Fibroblast of pulmonary artery (primary cell): ENCODE data around the gene NMRK2.
"Not testable (repeated sequence)": the region's sequence is repeated elsewhere in the genome, so short reads cannot be mapped to it uniquely, and the experiment has no call there.

Source experiments
- DNase-seq: peaks from one replicate; pipeline ENCODE4 v3.0.0-alpha.2; 2010; ENCODE audit warnings: low read depth
- H3K4me3 ChIP-seq: replicated peaks from 2 replicates; pipeline ENCODE4 v1.5.1; 2011; ENCODE audit warnings: low read depth, mild to moderate bottlenecking, control low read depth, low read length, moderate library complexity
- TF ChIP-seq, protein P1 (sequence below): IDR thresholded peaks from 2 replicates; pipeline ENCODE4 v1.5.1; 2011; ENCODE audit warnings: mild to moderate bottlenecking, control low read depth, low read length, inconsistent platforms; ENCODE audit errors: missing control alignments

Gene NMRK2

DNA sequence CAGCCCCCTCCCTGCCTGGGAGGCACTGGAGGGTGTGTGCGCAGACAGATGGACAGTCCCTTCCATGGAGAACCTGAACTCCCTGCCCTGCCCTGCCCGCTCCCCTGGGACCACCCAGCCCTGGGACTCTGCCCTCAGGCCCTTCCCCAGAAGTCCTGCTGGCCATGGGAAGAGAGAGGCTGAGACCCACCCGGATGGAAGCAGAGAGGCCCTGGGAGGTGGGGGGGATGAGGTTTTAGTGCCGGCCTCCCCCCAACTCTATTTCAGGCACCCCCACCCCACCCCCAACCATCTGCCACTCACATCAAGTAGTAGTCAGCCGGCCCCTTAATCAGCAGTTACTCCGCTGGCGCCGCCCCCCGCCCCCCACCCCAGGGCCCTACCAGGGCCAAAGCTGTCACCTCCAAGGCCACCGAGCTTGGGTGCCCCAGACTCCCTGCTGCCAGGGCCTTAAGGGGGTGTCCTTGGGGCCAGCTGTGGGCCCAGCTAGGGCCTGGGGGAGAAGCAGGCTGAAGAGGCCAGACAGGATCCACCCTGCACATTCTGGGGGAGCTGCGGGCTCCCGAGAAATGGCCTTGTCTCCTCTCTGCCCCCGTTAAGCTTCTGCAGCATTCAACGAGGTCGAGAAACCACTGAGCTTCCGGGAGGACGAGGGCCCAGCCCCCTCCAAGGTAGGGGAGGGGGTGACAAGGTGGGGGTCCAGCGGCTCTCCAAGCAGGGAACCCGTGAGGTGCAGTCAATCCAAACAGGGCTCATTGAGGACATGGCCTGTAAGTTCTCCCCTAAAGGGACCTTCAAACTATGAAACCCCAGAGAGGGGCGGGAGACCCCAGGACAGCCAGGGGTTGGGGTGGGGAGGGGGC lies 17.4 kb downstream of the NMRK2 start:
- H3K4me3 ChIP-seq, result no peak overlapping the region
- DNase-seq, result no peak
- TF ChIP-seq, protein P1, sequence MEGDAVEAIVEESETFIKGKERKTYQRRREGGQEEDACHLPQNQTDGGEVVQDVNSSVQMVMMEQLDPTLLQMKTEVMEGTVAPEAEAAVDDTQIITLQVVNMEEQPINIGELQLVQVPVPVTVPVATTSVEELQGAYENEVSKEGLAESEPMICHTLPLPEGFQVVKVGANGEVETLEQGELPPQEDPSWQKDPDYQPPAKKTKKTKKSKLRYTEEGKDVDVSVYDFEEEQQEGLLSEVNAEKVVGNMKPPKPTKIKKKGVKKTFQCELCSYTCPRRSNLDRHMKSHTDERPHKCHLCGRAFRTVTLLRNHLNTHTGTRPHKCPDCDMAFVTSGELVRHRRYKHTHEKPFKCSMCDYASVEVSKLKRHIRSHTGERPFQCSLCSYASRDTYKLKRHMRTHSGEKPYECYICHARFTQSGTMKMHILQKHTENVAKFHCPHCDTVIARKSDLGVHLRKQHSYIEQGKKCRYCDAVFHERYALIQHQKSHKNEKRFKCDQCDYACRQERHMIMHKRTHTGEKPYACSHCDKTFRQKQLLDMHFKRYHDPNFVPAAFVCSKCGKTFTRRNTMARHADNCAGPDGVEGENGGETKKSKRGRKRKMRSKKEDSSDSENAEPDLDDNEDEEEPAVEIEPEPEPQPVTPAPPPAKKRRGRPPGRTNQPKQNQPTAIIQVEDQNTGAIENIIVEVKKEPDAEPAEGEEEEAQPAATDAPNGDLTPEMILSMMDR, result no peak

DNA sequence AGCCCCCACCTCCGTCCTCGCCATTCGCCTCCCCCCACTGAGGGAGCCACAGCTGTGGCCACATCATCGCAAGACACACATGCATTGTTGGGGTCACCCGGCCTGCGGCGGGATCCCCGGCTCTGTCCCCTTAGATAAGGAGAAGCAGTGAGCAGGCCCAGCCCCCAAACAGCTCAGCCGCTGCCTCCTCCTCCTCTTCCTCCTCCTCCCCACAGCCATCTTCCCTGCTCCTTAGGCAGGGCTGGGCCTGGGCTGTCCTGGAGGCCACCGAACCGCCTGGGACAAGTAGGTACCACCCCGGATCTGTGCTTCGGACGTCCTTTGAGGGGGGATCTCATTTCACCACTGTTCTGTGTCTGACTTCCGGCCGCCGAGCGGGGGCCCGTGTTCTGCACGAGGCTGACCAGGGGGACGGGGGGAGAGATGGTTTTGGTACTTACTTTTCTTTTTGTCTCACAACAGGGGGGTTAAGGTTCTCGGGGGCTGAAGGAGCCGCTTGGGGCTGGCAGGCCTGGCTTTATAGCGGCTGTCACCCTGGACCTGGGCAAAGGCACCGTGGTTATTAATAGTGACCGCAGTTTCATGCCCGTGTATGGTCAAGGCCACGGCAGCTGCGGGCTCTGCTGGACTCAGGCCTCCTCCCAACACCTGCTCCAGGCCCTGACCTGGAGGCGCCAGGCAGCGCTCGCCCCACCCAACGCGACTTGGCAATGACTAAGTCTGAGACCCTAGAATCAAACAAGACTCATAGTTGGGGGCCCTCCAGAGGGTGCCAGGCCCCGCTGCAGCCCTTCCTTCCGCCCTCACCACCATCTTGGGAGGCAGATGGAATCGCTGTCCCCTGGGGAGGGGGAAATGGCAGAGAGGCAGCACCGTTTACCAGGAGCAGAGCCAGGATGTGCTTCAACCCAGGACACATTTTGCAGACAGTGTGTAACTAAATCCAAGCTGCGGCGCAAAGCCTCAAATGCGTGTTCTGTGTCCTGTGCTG lies 18.3 kb downstream of the NMRK2 start:
- H3K4me3 ChIP-seq, result no peak overlapping the region
- DNase-seq, result no peak
- TF ChIP-seq, protein P1, result no peak

DNA sequence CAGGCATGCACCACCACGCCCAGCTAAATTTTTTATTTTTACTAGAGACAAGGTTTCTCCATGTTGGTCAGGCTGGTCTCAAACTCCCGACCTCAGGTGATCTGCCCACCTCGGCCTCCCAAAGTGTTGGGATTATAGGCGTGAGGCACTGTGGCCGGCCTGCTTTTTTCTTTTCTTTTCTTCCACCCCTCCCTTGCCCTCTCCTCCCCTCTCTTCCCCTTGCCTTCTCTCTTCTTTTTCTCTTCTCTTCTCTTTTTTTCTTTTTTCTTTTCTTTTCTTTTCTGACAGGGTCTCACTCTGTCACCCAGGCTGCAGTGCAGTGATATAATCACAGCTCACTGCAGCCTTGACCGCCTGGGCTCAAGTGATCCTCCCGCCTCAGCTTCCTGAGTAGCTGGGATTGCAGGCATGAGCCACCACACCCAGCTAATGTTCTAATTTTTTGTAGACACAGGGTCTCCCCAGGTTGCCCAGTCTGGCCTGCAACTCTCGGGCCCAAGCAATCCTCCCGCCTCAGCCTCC lies 19.9 kb downstream of the NMRK2 start:
- DNase-seq, H3K4me3 ChIP-seq: not testable (repeated sequence)

DNA sequence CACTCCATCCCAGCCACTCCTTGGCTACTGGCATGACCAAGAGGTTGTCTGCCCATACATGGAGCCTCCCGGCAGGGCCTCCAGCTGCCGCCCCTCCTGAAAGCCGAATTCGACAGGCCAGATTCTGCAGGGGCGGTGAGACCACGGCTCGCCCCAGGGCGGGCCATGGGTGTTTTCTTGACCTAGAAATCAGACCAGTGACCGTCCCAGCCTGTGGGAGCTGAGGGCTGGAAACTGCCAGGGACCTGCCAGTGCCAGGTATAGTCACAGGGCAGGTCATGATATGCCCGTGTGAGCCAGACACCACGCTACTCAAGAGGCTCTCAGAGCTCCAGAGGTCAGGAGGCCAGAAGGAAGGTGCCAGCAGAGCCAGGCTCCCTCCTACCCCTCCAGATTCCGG lies 21.2 kb downstream of the NMRK2 start:
- H3K4me3 ChIP-seq, result no peak overlapping the region
- DNase-seq, result no peak
- TF ChIP-seq, protein P1, result no peak

DNA sequence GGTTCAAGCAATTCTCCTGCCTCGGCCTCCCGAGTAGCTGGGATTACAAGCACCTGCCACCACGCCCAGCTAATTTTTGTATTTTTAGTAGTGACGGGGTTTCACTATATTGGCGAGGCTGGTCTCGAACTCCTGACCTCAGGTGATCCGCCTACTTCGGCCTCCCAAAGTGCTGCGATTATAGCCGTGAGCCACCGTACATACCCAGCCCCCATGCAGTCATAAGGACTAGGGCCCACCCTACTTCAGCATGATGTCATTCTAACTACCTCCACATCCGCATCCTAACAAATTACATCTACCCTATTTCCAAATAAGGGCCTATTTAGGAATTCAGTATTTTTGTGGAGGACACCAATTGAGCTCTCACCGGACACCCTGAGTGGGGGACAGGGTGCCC lies 22.4 kb downstream of the NMRK2 start:
- not testable (repeated sequence) for DNase-seq, H3K4me3 ChIP-seq

DNA sequence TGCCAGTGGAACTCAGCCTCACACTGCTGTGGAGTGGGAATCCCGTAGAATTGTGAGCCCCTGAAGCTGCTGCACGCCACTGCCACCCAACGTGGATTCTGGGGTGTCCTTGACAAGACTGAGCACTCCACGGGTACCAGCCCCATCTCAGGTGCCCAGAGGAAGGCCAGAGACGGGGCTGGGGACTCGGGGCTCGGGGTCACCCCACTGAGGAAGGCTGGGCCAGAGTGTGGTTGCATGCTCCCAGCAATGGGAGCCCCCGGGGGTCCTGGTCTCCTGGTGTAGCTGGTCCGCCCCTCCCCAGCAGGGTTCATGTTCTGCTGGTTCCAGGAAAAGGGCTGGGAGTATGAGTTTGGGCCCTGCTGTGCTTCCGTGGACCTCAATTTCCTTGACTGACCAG lies 22.8 kb downstream of the NMRK2 start:
- no peak overlapping the region for H3K4me3 ChIP-seq
- TF ChIP-seq, protein P1, result no peak
- DNase-seq, result no peak

DNA sequence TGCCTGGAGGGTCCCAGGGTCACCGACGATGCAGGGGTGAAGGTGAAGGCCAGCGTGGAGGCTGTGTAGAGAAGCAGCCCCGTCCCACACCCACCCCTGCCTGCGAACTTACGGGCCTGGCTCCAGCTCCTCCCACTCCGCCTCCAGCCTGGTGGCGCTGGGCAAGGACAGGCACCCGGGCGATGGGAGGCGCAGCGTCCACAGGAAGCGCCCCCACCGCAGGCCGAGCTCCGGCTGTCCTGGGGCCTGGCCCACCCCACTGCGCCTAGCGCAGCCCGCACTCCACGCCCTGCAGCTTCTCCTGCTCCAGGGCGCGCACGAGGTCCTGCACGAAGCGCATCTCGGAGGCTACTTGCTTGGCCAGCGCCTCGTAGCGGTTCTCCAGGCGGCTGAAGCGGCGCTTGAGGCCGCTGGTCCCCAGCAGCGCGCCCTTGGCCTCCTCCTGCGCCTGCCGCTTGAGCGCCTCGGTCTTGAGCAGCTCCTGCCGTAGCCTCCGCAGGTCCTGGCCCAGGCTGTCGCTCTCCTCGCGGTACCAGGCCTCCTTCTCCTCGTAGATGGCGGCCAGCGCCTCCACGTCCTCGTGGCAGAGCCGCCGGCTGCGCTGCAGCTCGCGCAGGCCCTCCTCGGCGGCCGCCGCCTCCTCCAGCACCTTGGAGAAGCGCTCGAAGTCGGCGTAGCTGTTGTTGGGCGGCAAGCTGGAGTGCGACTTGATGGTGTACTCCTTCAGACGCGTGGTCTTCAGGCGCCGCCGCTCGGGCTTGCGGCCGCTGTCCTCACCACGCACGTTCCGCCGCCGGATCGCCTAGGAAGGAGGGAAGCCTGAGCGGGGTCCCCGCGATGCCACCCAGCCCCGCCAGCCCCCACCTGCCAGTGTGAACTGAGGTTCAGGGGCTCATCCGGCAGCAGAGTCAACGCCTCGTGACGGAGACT lies 26.2 kb downstream of the NMRK2 start:
- no peak overlapping the region for H3K4me3 ChIP-seq
- no peak for DNase-seq
- TF ChIP-seq, protein P1, result no peak
